EH (cell line): ENCODE results near the gene LONP1.
"Not testable (repeated sequence)": the region's sequence is repeated elsewhere in the genome, so short reads cannot be mapped to it uniquely, and the experiment has no call there.

Source experiments
- DNase-seq: peaks from one replicate; pipeline ENCODE4 v3.0.0-alpha.2; 2015; ENCODE audit warnings: low read depth

The LONP1 gene

DNA sequence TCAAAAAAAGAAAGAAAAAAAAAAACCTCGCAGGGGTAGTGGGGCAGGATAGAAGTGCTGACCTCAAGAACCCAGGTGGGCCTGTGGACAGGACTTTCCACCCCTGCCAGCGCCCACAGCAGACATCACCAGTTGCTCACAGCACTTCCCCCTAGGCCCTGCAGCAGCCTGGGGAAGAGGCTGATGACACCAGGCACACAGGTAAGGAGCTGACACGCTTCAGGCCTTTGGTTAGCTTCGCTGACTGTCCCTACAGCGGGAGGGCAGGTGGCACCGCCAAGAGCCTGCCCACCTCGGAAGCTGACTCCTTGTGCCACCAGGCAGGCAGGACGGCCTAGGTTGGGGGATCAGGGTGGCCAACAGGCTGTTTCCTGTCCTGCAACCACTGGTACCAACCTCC lies 8.9 kb downstream of the LONP1 start:
- no peak for DNase-seq

DNA sequence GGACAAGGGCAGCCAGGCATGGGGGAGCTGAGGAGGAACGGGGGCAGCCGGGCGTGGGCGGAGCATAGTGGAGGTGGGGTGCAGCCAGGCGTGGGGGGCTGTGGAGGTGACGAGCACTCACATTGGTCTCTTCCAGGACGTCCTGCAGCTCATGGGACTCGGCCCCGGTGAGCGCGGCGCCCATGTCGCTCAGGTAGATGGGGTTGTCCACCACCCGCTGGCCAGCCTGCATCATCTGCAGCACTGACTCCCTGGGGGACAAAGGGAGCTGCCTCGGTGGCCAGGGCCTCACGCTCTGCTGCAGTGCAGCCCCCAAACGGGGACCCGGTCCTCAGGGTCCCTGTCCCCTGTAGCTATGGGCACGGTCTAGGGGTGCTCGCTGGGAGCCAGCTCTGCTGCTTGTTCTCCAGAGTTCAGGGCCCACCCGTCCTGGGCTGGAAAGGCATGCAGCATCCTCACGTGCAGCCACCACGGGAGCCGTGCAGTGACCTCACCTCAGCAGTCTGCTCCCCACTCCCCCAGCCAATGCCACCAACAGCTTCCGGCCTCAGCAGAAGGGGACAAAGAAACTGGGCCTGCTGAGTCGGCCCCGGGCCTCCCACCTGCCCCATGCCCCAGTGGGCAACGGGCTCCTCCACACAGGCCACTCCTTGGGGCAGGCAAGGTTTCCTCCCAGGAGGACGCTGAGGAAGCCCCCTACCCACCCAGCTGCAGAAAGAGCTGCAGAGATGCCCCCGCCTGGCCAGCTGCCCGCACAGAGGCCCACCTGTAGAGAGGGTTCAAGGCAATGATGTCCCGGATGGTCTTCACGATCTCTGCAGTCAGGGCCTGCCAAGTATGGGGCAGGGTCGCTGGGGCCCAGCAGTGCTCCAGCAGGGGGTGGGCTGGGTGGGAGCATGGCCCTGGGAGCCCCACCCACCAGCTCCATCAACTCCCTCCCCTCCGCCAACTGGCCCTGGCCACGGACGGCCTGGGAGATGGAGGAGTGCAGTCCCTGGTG lies 12.1 kb downstream of the LONP1 start:
- no peak for DNase-seq

DNA sequence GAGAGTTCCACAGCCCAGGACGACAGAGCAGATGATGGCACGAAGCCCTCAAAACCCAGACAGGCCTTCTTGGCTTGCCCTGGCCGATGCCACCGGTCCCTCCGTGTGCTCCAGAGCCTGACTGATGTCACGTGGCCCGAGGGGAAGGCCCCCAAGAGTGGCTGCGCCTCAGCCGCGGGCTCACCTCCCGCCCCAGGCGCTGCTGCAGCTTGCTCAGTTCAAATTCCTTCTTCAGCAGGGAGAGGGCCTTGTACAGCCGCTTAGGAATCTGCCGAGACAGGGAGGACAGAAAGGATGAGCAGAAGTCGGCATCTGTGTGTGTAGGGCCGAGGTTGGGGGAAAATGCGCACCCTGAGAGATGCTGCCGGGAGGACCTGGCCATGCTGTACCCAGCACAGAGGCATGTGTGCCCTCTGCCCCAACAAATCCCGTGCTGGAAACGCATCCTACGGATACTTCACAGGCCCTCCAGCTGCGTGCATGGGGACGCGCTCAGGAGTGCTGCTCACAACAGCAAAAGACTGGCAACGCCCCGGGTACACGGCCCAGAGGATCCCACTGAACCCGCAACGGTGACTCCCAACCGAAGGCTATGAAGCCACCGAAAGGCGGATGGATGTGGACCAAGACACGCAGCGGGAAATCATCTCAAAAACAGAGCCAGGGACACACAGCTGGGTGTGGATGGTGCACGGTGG lies 12.9 kb downstream of the LONP1 start:
- DNase-seq = no peak

DNA sequence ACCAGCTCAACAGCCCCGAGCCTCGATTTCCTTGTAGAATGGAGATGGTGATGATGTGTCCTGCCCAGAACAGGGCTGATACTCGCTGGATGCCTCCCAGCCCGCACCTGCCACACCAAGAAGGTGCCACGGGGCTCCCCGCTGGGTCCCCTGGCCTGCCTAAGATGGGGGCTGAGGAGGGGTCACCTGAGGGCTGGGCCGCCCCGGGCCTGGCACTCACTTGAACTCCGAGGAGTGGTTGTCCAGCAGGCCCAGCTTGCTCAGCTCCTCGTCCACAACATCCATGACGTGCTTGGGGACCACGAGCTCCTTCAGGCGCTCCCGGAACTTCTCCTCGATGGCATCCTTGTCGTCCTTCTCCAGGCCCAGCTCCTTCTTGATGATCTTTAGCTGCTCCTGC lies 14.4 kb downstream of the LONP1 start:
- no peak for DNase-seq

DNA sequence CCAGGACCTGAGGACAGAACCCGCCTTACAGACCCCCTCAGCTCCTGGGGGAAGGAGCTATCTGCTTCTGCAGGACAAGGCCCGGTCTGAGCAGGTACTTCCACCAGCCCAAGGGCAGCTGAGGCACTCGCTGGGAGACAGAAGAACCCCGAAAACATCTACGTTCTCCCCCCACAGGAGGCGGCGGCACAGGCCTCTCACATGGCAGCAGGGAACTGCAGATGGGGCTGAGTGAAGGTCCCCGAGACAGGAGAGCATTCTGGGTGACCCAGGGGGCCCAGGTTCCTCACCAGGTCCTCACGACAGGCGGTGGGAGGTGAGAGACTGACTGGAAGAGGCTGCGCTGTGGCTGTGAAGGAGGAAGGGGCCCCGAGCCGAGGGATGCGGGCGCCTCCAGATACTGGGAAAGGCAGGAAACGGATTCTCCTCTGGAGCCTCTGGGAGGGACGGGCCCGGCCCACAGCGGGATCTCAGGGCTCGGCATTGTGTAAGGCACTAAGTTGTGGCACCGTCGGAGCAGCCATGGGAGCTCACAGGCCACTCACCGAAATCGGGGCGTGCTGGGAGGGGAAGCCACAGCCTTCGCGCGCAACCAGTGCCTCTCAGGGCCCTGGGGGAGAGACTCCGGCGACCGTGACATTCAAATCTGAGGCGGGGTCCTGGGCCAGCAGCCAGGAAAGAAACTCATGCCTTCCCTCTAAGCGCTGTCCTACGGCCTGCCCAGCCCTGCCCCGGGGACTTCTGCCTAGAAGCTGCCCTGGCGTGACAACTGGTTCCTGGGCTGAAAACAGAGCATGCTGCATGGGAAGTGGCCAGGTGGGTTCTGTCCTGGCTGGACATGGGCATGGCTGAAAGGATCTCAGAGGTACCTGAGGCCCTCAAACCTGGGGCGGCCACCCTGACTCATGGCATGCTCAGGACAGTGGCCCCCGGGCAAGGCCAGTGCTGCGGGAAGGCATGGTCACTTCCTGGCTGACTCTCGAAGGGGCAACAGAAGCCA lies 15.8 kb downstream of the LONP1 start:
- no peak for DNase-seq

DNA sequence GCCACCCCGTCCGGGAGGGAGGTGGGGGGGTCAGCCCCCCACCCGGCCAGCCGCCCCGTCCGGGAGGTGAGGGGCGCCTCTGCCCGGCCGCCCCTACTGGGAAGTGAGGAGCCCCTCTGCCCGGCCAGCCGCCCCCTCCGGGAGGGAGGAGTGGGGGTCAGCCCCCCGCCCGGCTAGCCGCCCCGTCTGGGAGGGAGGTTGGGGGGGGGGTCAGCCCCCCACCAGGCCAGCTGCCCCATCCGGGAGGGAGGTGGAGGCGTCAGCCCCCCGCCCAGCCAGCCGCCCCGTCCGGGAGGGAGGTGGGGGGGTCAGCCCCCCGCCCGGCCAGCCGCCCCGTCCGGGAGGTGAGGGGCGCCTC lies 17.9 kb downstream of the LONP1 start:
- DNase-seq = not testable (repeated sequence)

DNA sequence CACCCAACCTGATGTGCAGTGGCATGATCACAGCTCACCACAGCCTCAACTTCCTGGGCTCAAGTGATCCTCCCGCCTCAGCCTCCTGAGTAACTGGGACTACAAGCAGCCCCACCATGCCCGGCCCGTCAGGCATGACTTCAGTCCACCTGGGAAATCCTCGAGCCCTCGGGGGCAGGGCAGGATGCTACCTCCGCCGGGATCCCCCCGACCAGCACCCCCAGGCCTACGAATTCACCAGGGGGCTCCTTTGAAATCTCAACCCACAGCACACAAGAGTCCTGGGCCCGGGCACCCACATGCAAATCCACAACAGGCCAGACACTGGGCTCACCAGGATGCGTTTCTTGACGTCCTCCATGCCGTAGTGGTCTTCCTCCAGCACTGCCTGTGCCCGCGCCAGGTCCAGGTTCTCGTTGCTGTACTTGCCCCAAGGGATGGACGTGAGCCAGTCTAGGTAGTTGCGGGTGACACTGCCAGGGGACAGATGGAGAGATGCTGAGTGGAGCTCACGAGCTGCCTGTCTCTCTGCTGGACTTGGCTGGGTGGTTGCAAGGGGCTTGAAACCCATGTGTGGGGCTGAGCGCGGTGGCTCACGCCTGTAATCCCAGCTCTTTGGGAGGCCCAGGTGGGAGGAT lies 19.4 kb downstream of the LONP1 start:
- DNase-seq = no peak

DNA sequence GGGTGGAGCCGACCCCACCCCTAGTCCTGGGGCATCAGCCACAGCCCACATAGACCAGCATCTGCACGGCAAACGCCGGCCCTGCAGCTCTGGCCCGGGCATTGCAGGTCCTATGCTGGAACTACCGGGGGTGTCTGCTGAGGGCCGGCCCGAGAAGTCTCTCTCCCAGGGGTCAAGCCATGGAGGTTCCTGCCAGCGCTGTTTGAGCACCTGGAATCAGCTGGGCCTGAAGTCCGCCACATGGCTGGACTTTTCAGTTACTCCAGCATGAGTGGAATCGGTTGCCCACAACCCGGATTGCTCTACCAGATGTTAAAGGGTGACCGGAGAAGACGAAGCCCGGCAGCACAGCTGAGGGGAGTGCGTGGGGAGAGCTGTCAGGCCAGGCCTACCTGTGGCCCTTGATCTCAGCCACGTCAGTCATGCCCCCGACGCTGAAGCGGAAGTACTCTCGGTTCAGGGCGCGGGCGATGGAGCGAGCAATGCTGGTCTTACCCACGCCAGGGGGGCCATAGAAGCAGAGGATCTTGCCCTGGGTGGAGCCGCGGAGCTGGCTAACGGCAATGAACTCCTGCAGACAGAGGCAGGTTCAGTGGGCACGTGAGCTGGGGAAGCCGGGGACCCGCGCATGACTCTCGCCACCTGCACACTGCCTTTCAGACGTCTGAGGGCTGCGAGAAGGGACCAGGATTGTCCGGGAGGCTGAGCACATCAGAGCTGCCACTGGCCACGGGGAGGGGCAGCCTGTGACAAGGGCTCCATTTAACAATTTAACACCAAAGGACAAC lies 21.1 kb downstream of the LONP1 start:
- DNase-seq = no peak

DNA sequence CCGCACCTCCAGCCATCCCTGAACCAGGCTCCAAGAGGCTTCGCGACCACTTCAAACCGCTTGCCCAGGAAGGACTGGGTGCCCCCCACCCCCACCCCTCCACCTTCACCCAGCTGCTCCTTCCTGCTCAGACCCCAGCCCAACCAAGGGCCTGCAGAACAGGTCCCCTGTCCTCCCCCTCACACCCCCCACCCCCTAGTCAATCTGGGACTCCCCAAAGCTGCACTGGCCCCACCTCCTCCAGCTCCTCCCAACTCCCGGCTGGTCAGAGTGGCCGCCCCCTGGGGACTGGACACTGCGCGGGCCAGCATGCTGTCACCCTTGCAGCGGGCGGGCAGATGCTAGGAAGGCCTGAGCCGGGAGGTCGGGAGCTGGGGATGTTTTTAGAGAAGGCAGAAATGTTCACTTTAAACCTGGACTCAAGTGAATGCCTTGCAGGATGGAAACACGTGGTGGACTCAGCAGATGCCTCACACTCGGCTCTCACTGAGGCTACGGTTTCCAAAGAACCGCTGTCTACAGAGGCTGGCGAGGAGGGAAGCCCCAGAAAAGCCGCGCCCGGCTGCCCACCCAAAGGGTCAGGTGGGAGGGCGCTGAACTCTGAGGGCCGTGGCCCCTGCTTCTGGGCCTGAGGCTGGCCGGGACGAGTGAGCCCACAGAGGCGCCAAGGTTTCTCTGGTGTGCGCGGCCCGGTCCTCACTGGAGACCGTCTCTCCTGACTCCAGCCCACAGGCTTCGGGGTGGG lies 21.9 kb downstream of the LONP1 start:
- DNase-seq = no peak

DNA sequence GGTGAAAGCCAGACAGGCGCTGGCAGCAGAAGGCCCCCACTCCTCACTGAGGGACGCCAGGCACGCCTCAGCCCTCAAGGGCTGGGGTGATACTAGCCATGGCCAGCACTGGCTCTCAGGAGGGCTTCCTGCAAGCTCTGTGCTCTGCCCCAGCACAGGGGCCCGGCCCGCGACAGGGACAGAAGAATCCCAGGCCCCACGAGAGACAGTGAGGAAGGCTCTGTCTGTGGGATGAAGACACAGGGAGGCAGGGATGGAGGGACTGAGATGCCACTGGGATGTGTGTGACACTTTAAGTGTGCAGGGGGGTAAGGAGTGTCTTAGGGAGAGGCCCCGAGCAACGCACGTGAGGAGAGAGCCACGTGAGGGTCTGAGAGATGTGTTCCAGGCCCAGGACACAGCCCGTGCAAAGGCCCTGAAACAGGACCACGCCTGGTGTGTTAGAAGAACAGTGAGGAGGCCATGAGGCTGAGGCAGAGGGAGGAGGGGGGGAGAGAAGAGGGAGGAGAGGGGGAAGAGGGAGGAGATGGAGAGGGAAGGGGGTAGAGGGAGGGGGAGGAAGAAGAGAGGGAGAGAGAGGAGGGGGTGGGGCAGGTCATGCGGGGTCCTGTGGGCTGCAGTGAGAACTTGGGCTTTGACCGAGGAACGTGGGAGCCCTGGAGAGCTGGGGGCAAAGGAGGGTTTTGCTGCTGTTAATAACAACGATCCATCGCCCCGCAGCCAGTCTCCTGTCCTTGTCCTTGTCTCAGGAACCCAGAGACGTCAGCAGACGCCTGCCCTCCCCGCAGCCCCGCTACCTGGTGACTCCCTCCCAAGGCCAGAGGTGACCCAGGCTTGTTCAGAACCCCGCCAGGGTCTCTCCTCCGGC lies 22.7 kb downstream of the LONP1 start:
- no peak for DNase-seq

DNA sequence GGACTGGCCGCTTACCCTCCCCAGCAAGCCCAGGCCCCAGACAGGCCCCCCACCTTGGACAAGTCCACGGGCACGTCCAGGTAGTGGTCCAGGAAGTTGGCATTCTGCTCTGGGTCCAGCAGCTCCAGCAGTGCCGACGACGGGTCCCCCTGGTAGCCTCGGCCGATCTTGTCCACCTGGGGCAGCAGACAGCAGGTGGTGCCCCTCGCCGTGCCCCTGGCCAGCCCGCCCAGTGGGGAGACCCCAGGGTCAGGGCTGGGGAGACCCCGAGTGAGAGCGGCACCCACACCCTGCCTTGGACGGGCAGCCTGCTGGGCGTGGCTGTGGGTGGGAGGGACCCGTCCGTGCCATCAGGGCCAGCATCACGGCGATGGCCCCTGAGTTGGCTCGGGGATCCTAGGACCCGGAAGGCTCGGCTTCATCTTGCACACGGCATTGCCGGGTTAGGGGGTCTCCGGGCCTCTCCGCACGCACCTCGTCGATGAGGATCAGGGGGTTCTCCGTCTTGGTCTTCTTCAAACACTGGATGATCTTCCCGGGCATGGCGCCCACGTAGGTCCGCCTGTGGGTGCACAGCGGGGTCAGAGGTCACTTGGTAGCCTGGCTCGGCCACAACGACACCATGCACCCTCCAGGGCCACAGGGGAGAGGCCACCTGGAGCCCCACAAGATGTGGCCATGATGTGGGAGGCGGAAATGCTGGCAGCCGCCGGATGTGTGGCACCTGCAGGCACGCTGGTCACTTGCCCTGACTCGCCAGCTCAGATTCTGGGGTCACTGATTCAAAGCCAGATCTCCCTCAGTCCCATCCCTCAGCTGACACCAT lies 23.5 kb downstream of the LONP1 start:
- no peak for DNase-seq

DNA sequence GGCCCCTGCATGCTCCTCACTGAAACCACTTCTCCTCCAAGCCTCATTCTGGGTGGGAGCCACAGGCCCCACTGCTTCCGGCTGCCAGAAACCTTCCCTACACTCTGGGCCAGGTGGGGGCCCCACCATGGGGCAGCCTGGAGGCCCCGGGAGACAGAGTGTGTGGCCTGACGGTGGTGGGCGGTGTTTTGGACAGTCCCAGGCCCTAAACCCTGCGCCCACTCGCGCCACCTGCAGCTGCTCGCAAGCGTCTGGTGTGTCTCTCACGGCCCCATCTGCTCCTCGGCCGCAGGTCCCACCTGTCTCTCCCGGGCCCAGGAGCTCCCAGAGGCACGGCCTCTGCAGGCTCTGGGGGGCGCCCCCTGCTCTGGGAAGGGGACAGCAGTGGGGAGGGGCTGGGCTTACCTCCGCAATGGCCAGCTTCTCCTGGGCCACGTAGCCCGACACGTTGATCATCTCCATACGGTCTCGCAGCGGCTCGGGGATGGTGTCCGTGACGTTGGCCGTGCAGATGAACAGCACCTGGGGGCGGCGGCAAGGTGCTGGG lies 24.2 kb downstream of the LONP1 start:
- no peak for DNase-seq

DNA sequence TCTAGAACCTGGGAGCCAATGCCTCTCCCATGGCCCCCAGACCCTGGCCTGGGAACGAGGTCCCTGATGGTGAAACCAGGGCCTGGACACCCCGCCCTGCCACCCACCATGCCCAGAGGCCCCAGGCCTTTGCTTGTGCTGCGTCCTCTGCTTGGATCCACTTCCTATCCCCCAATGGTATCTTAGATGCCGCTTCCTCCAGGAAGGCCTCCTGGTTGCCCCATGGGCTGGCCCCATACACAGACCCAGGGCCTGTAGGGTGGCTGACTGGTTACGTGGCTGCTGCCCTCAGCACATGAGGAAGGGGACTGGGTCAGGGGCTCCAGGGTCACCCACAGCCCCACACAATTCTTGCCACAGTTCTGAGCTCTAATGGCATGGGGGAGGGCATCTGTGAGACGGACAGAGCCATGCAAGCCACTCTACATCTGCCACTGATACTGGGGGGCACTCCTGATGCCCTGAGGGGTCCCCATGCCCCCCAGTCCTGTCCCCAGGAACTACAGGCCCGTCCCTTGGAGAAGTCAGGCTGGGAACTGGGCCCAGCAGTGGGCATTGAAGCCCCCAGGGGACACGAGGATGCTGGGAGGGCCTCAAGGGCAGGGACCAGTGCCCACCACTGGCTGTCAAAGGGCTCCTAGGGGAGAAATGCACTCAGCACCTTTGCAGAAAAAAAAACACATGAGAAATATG lies 24.8 kb downstream of the LONP1 start:
- DNase-seq = no peak

DNA sequence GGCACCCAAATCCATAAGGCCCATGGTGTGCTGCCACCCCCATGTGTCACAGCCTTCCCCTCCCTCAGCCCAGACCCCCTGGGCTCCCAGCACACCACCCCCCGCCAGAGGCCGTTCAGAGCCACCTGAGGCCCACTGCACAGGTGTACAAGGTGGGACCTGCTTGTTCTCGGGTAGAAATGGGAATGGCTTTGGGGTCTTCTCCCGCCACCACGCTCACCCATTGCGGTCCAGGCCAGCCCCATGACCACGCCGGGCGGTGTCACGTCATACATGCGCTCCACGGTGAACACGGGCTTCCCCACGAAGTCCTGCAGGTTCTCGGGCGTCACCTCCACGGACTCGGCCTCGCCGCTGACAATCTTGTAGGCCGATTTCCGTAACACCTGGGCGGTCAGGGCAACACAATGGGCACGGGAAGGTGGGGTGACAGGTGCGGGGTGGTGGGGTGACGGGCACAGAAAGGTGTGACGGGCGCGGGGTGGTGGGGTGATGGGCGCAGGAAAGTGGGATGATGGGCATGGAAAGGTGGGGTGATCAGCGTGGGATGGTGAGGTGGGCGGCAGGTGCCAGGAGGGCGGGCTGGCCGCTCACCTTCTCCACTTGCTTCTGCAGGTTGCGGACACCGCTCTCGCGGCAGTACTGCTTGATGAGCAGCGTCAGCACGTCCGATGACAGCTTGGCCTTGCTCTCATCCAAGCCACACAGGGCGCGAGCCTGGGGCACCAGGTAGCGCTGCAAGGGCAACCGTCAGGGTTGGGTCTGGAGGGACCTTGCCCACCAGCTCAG lies 25.6 kb downstream of the LONP1 start:
- no peak for DNase-seq

DNA sequence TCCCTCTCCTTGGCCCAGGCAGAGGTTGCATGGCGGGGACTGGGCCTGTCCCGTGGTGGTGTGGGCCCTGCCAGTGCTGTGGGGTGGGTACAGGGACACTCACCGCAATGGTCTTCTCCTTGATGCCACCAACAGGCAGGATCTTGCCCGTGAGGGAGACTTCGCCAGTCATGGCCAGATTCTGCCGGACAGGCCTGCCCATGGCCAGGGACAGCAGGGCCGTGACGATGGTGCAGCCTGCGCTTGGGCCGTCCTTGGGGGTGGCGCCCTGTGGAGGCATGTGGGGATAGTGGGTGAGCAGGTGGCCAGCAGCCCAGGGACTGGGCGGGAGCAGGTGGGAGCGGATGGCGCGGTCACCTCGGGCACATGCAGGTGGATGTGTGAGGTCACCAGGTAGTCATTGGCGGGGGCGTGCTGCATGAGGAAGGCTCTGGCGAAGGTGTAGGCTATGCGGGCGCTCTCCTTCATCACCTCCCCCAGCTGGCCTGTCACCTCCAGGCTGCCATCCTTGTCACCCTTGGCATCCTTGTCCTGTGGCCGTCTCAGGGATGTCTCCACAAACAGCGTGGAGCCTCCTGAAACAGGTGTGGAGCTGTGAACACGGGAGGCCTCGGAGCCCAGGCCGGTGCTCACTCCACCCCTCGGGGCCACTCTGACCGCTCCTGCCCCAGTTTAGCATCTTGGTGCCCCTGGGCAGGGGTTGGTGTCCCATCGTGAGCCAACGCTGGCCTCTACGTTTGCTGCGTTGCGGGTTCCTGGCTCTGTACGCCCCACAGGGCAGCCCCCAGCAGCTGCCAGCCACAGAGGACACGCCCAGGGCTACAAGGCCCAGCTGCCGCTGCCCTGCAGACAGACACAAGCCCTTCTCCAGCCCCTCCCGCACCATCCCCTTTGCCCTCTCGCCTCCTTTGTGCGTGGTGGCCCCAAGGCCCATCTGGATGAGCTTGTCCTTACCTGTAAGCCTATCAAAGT lies 26.5 kb downstream of the LONP1 start:
- DNase-seq = no peak
